Measurements from ENCODE around the gene FBXW4. TPM values are rescaled to one million over a fixed set of nuclear protein-coding genes. Genes with fewer than 3 reads are reported as not detected.

The FBXW4 gene
- total RNA-seq, 2 donors from 2014 or later, result 64.4 to 64.6 TPM

DNA sequence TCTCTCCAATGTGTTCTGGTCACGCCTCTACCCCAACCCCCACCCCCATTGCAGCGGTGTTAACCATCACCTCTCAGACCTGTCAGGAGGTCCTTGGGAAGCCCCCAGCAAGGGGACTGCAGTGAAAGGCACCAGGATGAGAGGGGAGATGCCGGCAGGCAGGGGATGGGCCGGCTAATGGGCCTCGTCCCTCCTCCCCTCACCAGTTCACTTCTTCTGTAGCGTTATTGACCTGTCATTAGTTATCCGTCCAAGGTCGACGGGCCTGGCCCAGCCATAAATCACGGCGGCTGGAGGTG is 125.7 kb downstream of the FBXW4 start:
- Mint-ChIP-seq H3K9me3 (no peaks in the 10 kb centered on the region), H3K27me3 (ENCODE audit: low read depth) (peaks cover 53% of the 10 kb centered on the region), H3K4me1 (ENCODE audit: low read depth) (peaks cover 20% of the 10 kb centered on the region), H3K4me3 (peak overlapping the region; percentile 72 to 82), H3K27ac (no peak overlapping the region), H3K36me3 (ENCODE audit: insufficient read depth in 2 of 2) (no peaks in the 10 kb centered on the region)
- no peak for DNase-seq
- no peak for ATAC-seq (replicated peaks in 1 of 2)

DNA sequence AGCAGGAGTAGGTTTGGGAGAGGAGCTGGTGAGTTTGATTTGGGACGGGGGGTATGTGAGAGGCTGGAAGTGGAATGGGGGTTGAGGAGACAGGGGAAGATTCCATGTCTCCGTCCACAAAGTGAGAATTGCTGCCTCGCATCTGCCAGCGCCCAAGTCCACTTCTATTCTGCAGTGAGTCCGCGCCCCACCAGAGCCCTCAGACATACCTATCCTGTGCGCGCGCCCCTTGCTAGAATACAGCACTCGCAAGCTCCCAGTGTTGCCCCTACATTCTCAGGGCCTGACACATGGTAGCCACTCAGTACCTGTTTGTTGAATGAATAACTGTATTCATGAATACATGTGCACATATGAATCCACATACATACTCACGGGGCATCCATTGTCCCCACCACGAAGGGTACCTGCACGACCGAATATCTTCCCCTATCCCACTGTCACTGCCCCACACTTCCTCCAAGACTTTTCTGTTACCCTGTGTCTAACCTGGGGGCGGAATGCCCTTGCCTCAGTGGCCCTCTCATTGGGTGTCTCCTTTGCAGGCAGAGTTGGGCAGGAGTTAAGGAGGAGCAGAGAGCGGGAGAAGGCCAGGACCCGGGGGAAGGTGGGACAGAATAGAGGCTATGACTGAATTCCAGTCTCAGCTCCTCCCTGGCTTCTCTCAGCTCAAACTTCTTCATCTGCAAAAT is 126.8 kb downstream of the FBXW4 start:
- peaks cover 20% of the 10 kb centered on the region for H3K4me1 Mint-ChIP-seq (ENCODE audit: low read depth)
- no peak overlapping the region for H3K27ac Mint-ChIP-seq
- H3K9me3 Mint-ChIP-seq, result no peaks in the 10 kb centered on the region
- H3K27me3 Mint-ChIP-seq (ENCODE audit: low read depth), result peaks cover 60% of the 10 kb centered on the region
- ATAC-seq (replicated peaks in 1 of 2) (no peak), DNase-seq (no peak)
- peak overlapping the region in 1 of 2 donors; percentile 42 for H3K4me3 Mint-ChIP-seq
- H3K36me3 Mint-ChIP-seq (ENCODE audit: insufficient read depth in 2 of 2), result no peaks in the 10 kb centered on the region

DNA sequence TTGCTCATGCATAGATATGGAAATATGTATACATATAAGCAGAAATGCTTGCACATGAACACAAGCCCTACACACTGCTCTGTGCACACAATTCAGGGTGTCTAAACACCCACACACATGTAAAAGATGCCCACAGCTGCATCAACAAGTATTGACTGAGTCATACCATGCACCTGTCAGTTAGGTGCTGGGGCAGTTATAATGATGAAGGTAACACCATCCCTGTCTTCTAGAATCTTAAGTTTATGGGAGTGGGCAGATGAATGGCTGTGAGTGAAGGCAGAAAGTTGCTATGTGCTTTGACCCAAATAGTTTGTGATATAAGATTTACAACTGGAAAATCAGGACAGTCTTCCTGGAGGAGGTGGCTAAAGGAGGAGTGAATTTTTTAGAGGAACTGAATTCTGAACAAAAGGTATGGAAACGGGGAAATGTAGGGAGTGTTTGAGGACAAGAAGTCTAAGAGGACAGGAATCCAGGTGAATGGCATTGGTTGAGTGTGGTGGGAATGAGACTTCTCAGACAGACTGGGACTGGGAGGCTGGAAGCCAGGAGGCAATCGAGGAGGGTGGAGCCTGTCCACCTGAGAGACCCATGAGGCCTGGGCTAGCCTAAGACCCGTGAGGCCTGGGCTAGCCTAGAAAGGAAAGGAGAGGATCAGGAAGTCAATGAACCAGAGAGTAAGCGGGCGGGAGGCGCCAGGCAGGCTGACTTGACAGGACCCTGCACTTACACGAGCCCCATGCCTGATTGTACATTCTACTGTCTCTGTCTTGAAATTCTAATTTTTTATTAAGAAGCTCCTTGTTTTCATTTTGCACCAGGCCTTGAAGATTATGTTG is 127.6 kb downstream of the FBXW4 start:
- ATAC-seq (replicated peaks in 1 of 2) (peak; percentile 51), DNase-seq (no peak)
- no peaks in the 10 kb centered on the region for H3K9me3 Mint-ChIP-seq
- no peak overlapping the region for H3K27ac Mint-ChIP-seq
- peaks cover 20% of the 10 kb centered on the region for H3K4me1 Mint-ChIP-seq (ENCODE audit: low read depth)
- H3K27me3 Mint-ChIP-seq (ENCODE audit: low read depth), result peaks cover 60% of the 10 kb centered on the region
- no peaks in the 10 kb centered on the region for H3K36me3 Mint-ChIP-seq (ENCODE audit: insufficient read depth in 2 of 2)
- peak overlapping the region; percentile 14 to 35 for H3K4me3 Mint-ChIP-seq

DNA sequence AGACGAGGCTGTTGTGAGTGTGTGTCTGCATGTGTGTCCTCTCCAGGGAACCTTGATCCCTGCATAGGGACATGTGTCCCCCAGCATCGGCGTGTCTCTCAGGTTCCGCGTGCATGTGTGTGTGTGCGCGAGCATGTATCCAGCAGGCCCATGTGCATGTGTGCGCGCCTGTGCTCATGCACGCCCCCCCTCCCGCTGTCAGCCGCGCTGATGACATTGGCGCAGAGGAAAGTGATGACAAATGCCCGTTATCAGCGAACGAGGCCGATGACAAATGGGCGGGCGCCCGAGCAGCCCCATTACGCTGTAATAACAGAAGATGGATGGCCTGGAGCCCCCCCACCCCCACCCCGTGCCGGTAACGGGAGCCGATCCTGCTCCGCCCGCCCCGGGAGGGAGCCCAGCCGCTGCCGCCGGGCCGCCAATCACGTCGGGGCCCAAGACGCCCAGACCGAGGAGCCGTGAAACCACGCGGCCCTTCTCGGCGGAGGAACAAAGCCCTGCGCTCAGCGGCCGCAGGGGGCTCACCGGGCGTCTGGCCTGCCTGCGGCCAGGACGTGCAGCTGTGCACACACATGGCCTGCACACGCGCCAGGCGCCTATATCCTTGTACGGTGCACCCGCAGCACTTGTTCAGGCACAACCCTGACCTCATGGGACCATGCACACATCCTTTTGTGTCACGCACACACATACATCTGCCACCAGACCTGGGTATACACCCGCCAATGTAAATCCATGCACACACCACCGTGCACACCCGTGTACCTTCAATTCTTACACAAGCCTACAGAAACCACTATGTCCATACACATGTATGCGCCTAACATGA is 128.4 kb downstream of the FBXW4 start:
- Mint-ChIP-seq H3K27ac (no peak overlapping the region), H3K27me3 (ENCODE audit: low read depth) (peaks cover 60% of the 10 kb centered on the region), H3K36me3 (ENCODE audit: insufficient read depth in 2 of 2) (no peaks in the 10 kb centered on the region), H3K9me3 (no peaks in the 10 kb centered on the region), H3K4me3 (peak overlapping the region; percentile 14 to 49), H3K4me1 (ENCODE audit: low read depth) (peaks cover 20% of the 10 kb centered on the region)
- ATAC-seq (replicated peaks in 1 of 2), result peak in 1 of 2 donors; percentile 3
- DNase-seq, result no peak

DNA sequence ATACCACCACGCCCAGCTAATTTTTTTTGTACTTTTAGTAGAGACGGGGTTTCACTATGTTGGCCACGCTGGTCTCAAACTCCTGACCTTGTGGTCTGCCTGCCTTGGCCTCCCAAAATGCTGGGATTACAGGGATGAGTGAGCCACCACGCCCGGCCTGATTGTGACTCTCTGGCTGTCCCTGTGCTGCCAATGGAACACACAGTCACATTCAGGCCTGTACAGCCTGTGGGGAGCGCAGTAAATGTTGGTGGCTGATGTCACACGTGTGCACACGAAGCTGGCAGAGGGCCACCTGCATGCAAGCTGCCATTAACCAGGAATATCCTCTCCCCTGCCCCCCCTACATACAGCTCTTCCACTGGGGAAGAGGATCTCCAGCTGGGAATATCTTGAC is 129.0 kb downstream of the FBXW4 start:
- no peak overlapping the region for H3K27ac Mint-ChIP-seq
- no peak for DNase-seq
- peaks cover 60% of the 10 kb centered on the region for H3K27me3 Mint-ChIP-seq (ENCODE audit: low read depth)
- no peaks in the 10 kb centered on the region for H3K36me3 Mint-ChIP-seq (ENCODE audit: insufficient read depth in 2 of 2)
- no peaks in the 10 kb centered on the region for H3K9me3 Mint-ChIP-seq
- ATAC-seq (replicated peaks in 1 of 2), result no peak
- H3K4me1 Mint-ChIP-seq (ENCODE audit: low read depth), result peaks cover 20% of the 10 kb centered on the region
- H3K4me3 Mint-ChIP-seq, result no peak overlapping the region

DNA sequence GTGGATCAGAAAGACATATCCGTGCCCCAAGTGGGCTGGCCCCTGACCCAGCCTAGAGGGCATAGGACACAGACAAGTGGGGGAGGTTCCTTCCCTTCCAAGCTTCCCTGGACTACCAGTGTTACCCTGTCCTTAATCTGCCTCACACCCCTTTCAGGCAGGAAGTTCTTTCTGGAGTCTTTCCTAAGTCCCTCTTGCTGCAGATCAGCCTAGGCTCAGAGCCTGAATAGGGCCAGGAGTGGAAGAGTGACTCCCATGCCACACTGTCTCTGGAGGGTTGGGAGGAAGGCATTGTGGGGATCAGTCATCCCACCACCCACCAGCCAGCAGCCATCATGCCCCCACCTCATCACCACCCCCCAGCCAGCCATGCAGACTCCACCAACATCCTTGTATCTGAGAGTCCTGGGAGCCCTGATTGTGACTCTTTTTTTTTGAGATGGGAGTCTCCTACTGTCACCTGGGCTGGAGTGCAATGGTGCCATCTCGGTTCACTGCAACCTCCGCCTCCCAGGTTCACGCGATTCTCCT is 129.5 kb downstream of the FBXW4 start:
- ATAC-seq (replicated peaks in 1 of 2) (no peak), DNase-seq (no peak)
- no peaks in the 10 kb centered on the region for H3K9me3 Mint-ChIP-seq
- no peaks in the 10 kb centered on the region for H3K36me3 Mint-ChIP-seq (ENCODE audit: insufficient read depth in 2 of 2)
- peaks cover 60% of the 10 kb centered on the region for H3K27me3 Mint-ChIP-seq (ENCODE audit: low read depth)
- no peak overlapping the region for H3K4me3 Mint-ChIP-seq
- peaks cover 20% of the 10 kb centered on the region for H3K4me1 Mint-ChIP-seq (ENCODE audit: low read depth)
- no peak overlapping the region for H3K27ac Mint-ChIP-seq

DNA sequence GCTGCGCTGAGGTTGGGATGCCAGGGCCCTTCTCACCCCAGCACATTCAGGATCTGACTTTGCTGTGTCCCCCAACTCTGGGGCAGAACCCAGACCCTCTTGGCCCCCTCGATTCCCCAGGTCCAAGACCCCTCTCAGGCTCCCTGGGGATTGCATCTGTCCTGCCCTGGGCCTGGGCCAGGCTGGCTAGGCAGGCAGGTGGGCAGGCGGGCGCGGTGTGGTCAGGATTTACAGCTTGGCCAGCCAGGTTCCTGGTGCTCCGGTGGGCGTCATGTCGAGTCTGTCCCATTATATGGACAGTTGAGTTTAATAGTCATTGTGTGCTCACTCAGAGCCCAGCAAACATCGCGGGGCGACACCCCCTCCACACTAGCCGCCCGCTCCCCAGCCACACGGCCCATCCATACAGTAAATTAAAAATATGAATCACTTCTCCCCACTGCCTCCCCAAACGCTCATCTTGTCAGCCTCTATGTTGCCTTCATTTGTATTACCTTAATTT is 130.4 kb downstream of the FBXW4 start:
- H3K36me3 Mint-ChIP-seq (ENCODE audit: insufficient read depth in 2 of 2), result no peaks in the 10 kb centered on the region
- DNase-seq (no peak), ATAC-seq (replicated peaks in 1 of 2) (no peak)
- no peak overlapping the region for H3K4me3 Mint-ChIP-seq
- H3K27me3 Mint-ChIP-seq (ENCODE audit: low read depth), result peaks cover 56% of the 10 kb centered on the region
- no peaks in the 10 kb centered on the region for H3K9me3 Mint-ChIP-seq
- no peak overlapping the region for H3K27ac Mint-ChIP-seq
- H3K4me1 Mint-ChIP-seq (ENCODE audit: low read depth), result peaks cover 15% of the 10 kb centered on the region

DNA sequence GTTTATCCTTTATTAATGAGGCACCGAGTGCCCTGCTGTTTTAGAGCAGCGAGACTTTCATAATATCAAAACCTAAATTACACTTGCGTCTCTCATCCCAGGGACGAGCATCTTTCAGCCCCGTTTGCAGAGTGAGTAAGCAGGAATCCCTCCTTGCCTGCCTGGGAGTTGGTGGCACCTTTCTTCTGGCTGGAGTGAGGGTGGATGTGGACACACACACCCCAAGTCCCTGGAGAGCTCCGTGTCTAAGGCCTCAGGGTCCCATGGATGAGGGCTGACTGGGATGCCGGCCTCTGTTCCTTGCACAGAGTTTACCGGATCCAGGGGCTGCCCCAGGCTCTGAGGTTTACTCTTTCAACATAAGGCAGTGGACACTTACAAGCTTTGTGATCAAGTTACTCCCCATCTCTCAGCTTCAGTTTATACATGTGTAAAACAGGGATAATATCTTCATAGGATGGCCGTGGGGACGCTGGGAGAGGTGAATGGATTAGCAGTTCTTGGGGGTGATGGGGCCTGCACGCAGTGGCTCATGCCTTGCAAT is 131.4 kb downstream of the FBXW4 start:
- Mint-ChIP-seq H3K4me1 (ENCODE audit: low read depth) (peaks cover 20% of the 10 kb centered on the region), H3K36me3 (ENCODE audit: insufficient read depth in 2 of 2) (no peaks in the 10 kb centered on the region), H3K27ac (no peak overlapping the region), H3K4me3 (no peak overlapping the region), H3K9me3 (no peaks in the 10 kb centered on the region), H3K27me3 (ENCODE audit: low read depth) (peaks cover 47% of the 10 kb centered on the region)
- DNase-seq (no peak), ATAC-seq (replicated peaks in 1 of 2) (no peak)

DNA sequence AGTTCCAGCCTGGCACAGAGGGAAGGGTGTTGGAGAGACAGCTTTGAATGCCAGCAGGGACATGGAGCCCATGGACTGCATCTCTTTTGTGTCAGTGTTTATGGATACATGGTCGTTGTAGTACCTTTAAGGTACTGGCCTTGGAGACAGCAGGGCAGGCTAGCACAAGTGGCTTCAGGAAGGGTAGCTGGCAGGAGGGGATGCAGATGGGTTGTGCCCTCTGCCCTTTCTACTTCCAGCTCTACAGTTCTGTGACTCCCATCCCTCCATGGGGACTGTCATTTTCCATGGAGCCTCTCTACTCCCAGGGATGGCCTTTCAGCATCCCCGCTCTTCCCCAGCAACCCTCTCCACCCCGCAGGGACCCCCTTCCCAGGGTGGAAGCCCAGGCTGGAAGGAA is 132.0 kb downstream of the FBXW4 start:
- no peak overlapping the region for H3K27ac Mint-ChIP-seq
- H3K27me3 Mint-ChIP-seq (ENCODE audit: low read depth), result peaks cover 41% of the 10 kb centered on the region
- no peaks in the 10 kb centered on the region for H3K9me3 Mint-ChIP-seq
- no peak overlapping the region for H3K4me3 Mint-ChIP-seq
- peaks cover 26% of the 10 kb centered on the region for H3K4me1 Mint-ChIP-seq (ENCODE audit: low read depth)
- H3K36me3 Mint-ChIP-seq (ENCODE audit: insufficient read depth in 2 of 2), result no peaks in the 10 kb centered on the region
- ATAC-seq (replicated peaks in 1 of 2) (no peak), DNase-seq (no peak)

DNA sequence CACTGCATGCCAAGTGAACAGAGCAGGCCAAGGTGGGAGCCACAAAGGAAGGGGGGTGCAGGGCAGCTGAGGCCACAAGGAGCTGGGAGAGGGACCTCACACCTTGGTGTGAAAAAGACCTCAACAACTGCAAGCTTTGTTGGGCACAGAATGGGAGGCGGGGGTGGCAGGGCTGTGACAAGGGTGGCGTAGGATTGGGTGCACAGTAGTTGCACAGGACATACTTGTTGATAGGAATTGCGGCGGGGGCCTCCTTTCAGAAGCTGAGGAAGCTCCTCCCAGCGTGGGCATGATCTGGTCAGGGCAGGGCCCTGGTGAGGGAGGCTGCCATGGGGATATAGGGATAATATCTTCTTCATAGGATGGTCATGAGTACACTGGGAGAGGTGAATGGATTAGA is 132.7 kb downstream of the FBXW4 start:
- H3K36me3 Mint-ChIP-seq (ENCODE audit: insufficient read depth in 2 of 2), result no peaks in the 10 kb centered on the region
- no peak for ATAC-seq (replicated peaks in 1 of 2)
- H3K4me3 Mint-ChIP-seq, result no peak overlapping the region
- H3K4me1 Mint-ChIP-seq (ENCODE audit: low read depth), result peaks cover 29% of the 10 kb centered on the region
- no peaks in the 10 kb centered on the region for H3K9me3 Mint-ChIP-seq
- no peak for DNase-seq
- H3K27me3 Mint-ChIP-seq (ENCODE audit: low read depth), result peaks cover 33% of the 10 kb centered on the region
- no peak overlapping the region for H3K27ac Mint-ChIP-seq

DNA sequence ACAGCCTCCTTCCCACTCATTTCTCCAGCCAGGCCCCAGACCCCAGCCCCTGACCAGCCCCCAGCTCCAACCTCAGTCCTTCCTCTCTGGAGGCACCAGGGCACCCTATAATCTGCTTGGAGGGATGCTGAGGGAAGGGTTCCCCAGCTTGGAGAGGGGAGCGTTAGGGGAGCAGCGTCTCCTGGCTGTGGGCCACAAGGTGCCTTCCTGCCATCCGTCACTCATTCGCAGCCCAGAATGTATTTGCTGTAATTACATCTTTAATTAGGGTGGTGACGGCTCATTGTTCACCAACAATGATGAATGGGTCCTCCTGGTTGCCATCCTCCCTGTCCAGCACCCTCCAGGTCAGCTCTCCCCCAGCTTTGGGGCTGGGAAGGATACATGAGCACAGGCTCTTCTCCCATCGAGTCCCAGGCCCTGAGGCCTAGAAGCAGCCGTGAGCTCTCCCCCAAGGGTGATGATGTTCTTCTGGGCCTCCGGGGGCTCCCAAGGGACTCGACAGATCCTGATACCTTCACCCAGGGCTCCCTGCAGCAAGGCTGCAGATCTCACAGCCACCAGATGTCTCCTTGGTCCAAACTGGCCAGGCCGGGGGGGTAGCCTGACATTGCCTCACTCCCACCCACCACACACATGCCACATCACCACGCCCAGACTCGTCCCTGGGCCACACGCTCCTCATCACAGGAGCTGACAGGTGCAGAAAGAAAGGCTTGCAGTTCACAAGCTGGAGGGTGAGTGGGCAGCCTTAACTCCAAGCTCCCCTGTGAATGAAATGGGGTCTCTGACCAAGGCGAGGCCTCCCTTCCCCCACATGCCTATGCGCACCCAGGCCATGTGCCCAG is 133.7 kb downstream of the FBXW4 start:
- Mint-ChIP-seq H3K9me3 (no peaks in the 10 kb centered on the region), H3K36me3 (ENCODE audit: insufficient read depth in 2 of 2) (no peaks in the 10 kb centered on the region), H3K27me3 (ENCODE audit: low read depth) (peaks cover 24% of the 10 kb centered on the region), H3K4me3 (no peak overlapping the region), H3K27ac (no peak overlapping the region), H3K4me1 (ENCODE audit: low read depth) (peaks cover 21% of the 10 kb centered on the region)
- DNase-seq, result no peak
- ATAC-seq (replicated peaks in 1 of 2), result no peak

All from activated T-cell treated with anti-CD3 and anti-CD28 coated beads, Interleukin-2, amount 50 U/mL, for 72 hours (primary cell).